ENCODE results near the gene TLE5.

The TLE5 gene

GRCh38 chr19:3008994-3009393 lies 53.3 kb downstream of the TLE5 start:
- Histone ChIP-seq H3K9me3 (ENCODE audit: insufficient read depth, low read length) (no peaks in the 10 kb centered on the region), H3K9ac (ENCODE audit: low read length) (no peak overlapping the region), H3K27me3 (ENCODE audit: low read length) (no peaks in the 10 kb centered on the region), H4K20me1 (ENCODE audit: low read depth, low read length) (no peaks in the 10 kb centered on the region), H3K9me2 (replicated peaks; ENCODE audit: insufficient read depth, low read length) (no peaks in the 10 kb centered on the region), H3K27ac (ENCODE audit: low read depth, low read length) (no peak overlapping the region), H3K36me3 (ENCODE audit: low read length) (no peaks in the 10 kb centered on the region), H3K79me2 (ENCODE audit: insufficient read depth, low read length) (no peaks in the 10 kb centered on the region), H3K4me3 (ENCODE audit: insufficient read depth, low read length, poor library complexity, severe bottlenecking) (no peak overlapping the region), H3K4me2 (ENCODE audit: low read depth, low read length, poor library complexity, severe bottlenecking) (no peak overlapping the region), H2AFZ (ENCODE audit: low read depth, low read length, severe bottlenecking) (no peak overlapping the region), H3F3A (ENCODE audit: insufficient read depth) (no peaks in the 10 kb centered on the region)
- TF ChIP-seq, protein P1, sequence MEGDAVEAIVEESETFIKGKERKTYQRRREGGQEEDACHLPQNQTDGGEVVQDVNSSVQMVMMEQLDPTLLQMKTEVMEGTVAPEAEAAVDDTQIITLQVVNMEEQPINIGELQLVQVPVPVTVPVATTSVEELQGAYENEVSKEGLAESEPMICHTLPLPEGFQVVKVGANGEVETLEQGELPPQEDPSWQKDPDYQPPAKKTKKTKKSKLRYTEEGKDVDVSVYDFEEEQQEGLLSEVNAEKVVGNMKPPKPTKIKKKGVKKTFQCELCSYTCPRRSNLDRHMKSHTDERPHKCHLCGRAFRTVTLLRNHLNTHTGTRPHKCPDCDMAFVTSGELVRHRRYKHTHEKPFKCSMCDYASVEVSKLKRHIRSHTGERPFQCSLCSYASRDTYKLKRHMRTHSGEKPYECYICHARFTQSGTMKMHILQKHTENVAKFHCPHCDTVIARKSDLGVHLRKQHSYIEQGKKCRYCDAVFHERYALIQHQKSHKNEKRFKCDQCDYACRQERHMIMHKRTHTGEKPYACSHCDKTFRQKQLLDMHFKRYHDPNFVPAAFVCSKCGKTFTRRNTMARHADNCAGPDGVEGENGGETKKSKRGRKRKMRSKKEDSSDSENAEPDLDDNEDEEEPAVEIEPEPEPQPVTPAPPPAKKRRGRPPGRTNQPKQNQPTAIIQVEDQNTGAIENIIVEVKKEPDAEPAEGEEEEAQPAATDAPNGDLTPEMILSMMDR (IDR thresholded peaks at IDR 0.05; ENCODE audit: insufficient read depth, low read length, poor library complexity, severe bottlenecking): no peak
- TF ChIP-seq EZH2phosphoT487 (conservative IDR thresholded peaks at IDR 0.05; ENCODE audit: low read length): no peak

DNA sequence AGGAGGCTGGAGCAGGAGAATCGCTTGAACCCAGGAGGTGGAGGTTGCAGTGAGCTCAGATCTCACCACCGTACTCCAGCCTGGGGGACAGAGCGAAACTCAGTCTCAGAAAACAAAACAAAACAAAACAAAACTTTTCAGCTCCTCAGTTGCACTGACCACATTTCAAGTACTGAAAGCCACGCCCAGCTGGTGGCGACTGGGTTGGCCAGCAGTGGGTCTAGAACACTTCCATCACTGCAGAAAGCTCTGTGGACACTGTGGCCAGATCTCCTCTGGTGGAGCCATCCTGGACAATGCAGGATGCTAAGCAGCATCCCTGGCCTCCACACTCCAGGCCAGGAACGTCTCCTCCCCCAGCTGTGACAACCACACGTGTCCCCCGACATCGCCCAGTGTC lies 54.3 kb downstream of the TLE5 start:
- Histone ChIP-seq H3K4me2 (ENCODE audit: low read depth, low read length, poor library complexity, severe bottlenecking) (no peak overlapping the region), H3F3A (ENCODE audit: insufficient read depth) (no peaks in the 10 kb centered on the region), H3K4me3 (ENCODE audit: insufficient read depth, low read length, poor library complexity, severe bottlenecking) (no peak overlapping the region), H3K36me3 (ENCODE audit: low read length) (no peaks in the 10 kb centered on the region), H3K27ac (ENCODE audit: low read depth, low read length) (no peak overlapping the region), H3K79me2 (ENCODE audit: insufficient read depth, low read length) (no peaks in the 10 kb centered on the region), H4K20me1 (ENCODE audit: low read depth, low read length) (no peaks in the 10 kb centered on the region), H2AFZ (ENCODE audit: low read depth, low read length, severe bottlenecking) (no peak overlapping the region), H3K9ac (ENCODE audit: low read length) (no peak overlapping the region), H3K27me3 (ENCODE audit: low read length) (no peaks in the 10 kb centered on the region), H3K9me2 (replicated peaks; ENCODE audit: insufficient read depth, low read length) (no peaks in the 10 kb centered on the region), H3K9me3 (ENCODE audit: insufficient read depth, low read length) (no peaks in the 10 kb centered on the region)
- TF ChIP-seq EZH2phosphoT487 (conservative IDR thresholded peaks at IDR 0.05; ENCODE audit: low read length): no peak
- TF ChIP-seq, protein P1 (IDR thresholded peaks at IDR 0.05; ENCODE audit: insufficient read depth, low read length, poor library complexity, severe bottlenecking): no peak

GRCh38 chr19:3006075-3006767 lies 56.1 kb downstream of the TLE5 start:
- H3F3A ChIP-seq (ENCODE audit: insufficient read depth): no peaks in the 10 kb centered on the region
- no peaks in the 10 kb centered on the region for H3K9me3 ChIP-seq (ENCODE audit: insufficient read depth, low read length)
- H4K20me1 ChIP-seq (ENCODE audit: low read depth, low read length): no peaks in the 10 kb centered on the region
- H3K4me3 ChIP-seq (ENCODE audit: insufficient read depth, low read length, poor library complexity, severe bottlenecking): no peak overlapping the region
- no peaks in the 10 kb centered on the region for H3K9me2 ChIP-seq (replicated peaks; ENCODE audit: insufficient read depth, low read length)
- H3K27ac ChIP-seq (ENCODE audit: low read depth, low read length): no peak overlapping the region
- H3K9ac ChIP-seq (ENCODE audit: low read length): no peak overlapping the region
- TF ChIP-seq, protein P1 (IDR thresholded peaks at IDR 0.05; ENCODE audit: insufficient read depth, low read length, poor library complexity, severe bottlenecking): no peak
- TF ChIP-seq EZH2phosphoT487 (conservative IDR thresholded peaks at IDR 0.05; ENCODE audit: low read length): no peak
- no peak overlapping the region for H3K4me2 ChIP-seq (ENCODE audit: low read depth, low read length, poor library complexity, severe bottlenecking)
- no peaks in the 10 kb centered on the region for H3K36me3 ChIP-seq (ENCODE audit: low read length)
- no peak overlapping the region for H2AFZ ChIP-seq (ENCODE audit: low read depth, low read length, severe bottlenecking)
- H3K79me2 ChIP-seq (ENCODE audit: insufficient read depth, low read length): no peaks in the 10 kb centered on the region
- no peaks in the 10 kb centered on the region for H3K27me3 ChIP-seq (ENCODE audit: low read length)

Data from SU-DHL-6 (cell line).